GM23248 (cell line): ENCODE data around the gene PCGF5. TPM values are rescaled to one million over a fixed set of nuclear protein-coding genes. Genes with fewer than 3 reads are reported as not detected.
A peak's percentile ranks its signal among the peaks of the same experiment; 100 is the strongest.
"Not testable (repeated sequence)": the region's sequence is repeated elsewhere in the genome, so short reads cannot be mapped to it uniquely, and the experiment has no call there.

Experiments used
- DNase-seq: peaks from one replicate; pipeline ENCODE4 v3.0.0-alpha.2; 2015
- H2AFZ ChIP-seq: fragments of 200-600 bp; sonication (generic); 2 replicates; pipeline ENCODE4 v1.6.1; 2016; ENCODE audit warnings: antibody characterized with exemption
- H3F3A ChIP-seq: fragments of 200-600 bp; sonication (generic); 2 replicates; pipeline ENCODE4 v1.6.1; 2016; ENCODE audit warnings: mild to moderate bottlenecking, antibody characterized with exemption, mixed run types; ENCODE audit not compliant: insufficient read depth
- H3K27ac ChIP-seq: fragments of 200-600 bp; sonication (generic); 2 replicates; pipeline ENCODE4 v1.5.1; 2016; ENCODE audit warnings: mild to moderate bottlenecking
- H3K27me3 ChIP-seq: fragments of 200-600 bp; sonication (generic); replicated peaks from 2 replicates; pipeline ENCODE4 v1.6.1; 2016; ENCODE audit warnings: mild to moderate bottlenecking; ENCODE audit not compliant: insufficient read depth
- H3K36me3 ChIP-seq: fragments of 200-600 bp; sonication (generic); 2 replicates; pipeline ENCODE4 v1.6.1; 2016; ENCODE audit warnings: low read depth, mild to moderate bottlenecking
- H3K4me1 ChIP-seq: fragments of 200-600 bp; sonication (generic); 2 replicates; pipeline ENCODE4 v1.6.1; 2016; ENCODE audit warnings: mild to moderate bottlenecking; ENCODE audit not compliant: insufficient read depth
- H3K4me2 ChIP-seq: fragments of 200-600 bp; sonication (generic); one replicate; pipeline ENCODE4 v1.6.1; 2016; ENCODE audit warnings: mild to moderate bottlenecking; ENCODE audit not compliant: unreplicated experiment
- H3K4me3 ChIP-seq: fragments of 200-600 bp; sonication (generic); 2 replicates; pipeline ENCODE4 v1.5.1; 2016; ENCODE audit warnings: mild to moderate bottlenecking
- H3K79me2 ChIP-seq: fragments of 200-600 bp; sonication (generic); 2 replicates; pipeline ENCODE4 v1.6.1; 2016; ENCODE audit warnings: mild to moderate bottlenecking; ENCODE audit not compliant: insufficient read depth
- H3K9ac ChIP-seq: fragments of 200-600 bp; sonication (generic); 2 replicates; pipeline ENCODE4 v1.6.1; 2016; ENCODE audit warnings: mild to moderate bottlenecking
- H3K9me2 ChIP-seq: fragments of 200-600 bp; sonication (generic); 2 replicates; pipeline ENCODE4 v1.6.1; 2016; ENCODE audit warnings: mixed run types, mild to moderate bottlenecking, moderate library complexity; ENCODE audit not compliant: insufficient read depth
- H3K9me3 ChIP-seq: fragments of 200-600 bp; sonication (generic); one replicate; pipeline ENCODE4 v1.6.1; 2017; ENCODE audit warnings: low read depth
- H4K20me1 ChIP-seq: fragments of 200-600 bp; sonication (generic); 2 replicates; pipeline ENCODE4 v1.6.0; 2016; ENCODE audit not compliant: insufficient read depth
- EZH2 ChIP-seq: fragments of 200-600 bp; sonication (generic); IDR thresholded peaks from 2 replicates; pipeline ENCODE4 v1.6.1; 2018; ENCODE audit warnings: antibody characterized with exemption, mild to moderate bottlenecking; ENCODE audit not compliant: insufficient read depth, poor library complexity, severe bottlenecking
- EZH2phosphoT487 ChIP-seq: fragments of 200-600 bp; sonication (generic); IDR thresholded peaks from 2 replicates; pipeline ENCODE4 v1.6.1; 2018; ENCODE audit warnings: antibody characterized with exemption, moderate library complexity, mild to moderate bottlenecking, low read depth; ENCODE audit not compliant: insufficient read depth
- WGBS, 2 experiments: methylation state at CpG; one replicate each; pipeline ENCODE4 v1.1.6; 2015 to 2017; ENCODE audit warnings: low lambda C conversion rate in 2 of 2, low coverage in 1 of 2; ENCODE audit errors: missing lambda C conversion rate in 2 of 2; 5-methylcytosine and 5-hydroxymethylcytosine counted together
- in situ Hi-C: fragments of 300-500 bp; cut with MboI; formaldehyde crosslinking; loops from 2 replicates; pipeline ENCODE4 v1.15.0; 2020
- polyA plus RNA-seq: library from polyadenylated mRNA; unstranded; fragments of >200 nt; fragmentation: Nextera tagmentation; extraction: Ambion mirVana; gene quantifications from 2 replicates; pipeline ENCODE4 v1.2.1, GENCODE V29; 2016
- total RNA-seq: library from RNA; depleted of rRNA; stranded (reverse); fragments of >200 nt; shearing (Covaris generic); gene quantifications from 2 replicates; pipeline ENCODE4 v1.2.3, GENCODE V29; 2014

Gene PCGF5
- total and polyA plus RNA-seq, 2 experiments from 2014 or later, result 23.5 to 33.9 TPM

DNA sequence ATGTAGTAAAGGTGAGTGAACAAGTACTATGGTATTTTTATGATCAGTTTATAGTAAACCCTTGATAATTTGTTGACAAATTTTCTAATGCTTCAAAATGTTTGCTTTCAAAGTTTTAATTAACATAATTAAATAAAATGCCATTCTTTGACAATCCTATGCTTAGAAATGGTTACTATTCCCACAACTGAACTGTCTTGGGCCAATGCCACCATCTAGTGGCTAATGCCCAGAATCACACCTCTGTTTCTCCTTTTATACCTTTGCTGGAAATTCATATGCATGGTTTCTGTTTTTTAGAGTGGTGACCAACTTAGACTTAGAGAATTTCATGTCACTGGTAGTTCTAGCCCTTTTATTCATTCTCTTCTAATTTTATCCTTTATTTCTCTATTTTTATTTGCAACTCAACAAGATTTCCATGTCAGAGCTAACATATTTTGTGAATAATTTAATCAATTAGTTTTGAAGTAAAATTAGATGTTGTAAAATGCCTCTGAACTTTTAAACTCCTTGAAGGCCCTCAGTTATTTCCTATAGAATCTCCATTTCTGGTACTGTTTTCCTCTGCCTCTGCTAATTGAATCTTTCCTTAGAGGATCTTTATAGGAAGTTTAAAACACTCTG, 31.1 kb downstream of the PCGF5 start:
- Histone ChIP-seq H3K79me2 (no peaks in the 10 kb centered on the region), H3K9ac (no peak overlapping the region), H3K4me3 (no peak overlapping the region), H3K27me3 (no peaks in the 10 kb centered on the region), H3K36me3 (peaks cover 35% of the 10 kb centered on the region), H4K20me1 (no peaks in the 10 kb centered on the region), H3K4me1 (peaks cover 8% of the 10 kb centered on the region), H3K4me2 (no peak overlapping the region), H3K27ac (no peak overlapping the region), H2AFZ (no peak overlapping the region), H3K9me3 (no peaks in the 10 kb centered on the region), H3F3A (0 out of 2 replicates have a peak, but pooled peaks cover 7% of the 10 kb centered on the region), H3K9me2 (no peaks in the 10 kb centered on the region)
- no peak for TF ChIP-seq EZH2
- in situ Hi-C loops, result no loop called here
- peak; percentile 76 for DNase-seq

GRCh38 chr10:91253300-91253699, 32.8 kb downstream of the PCGF5 start:
- no peak overlapping the region for H2AFZ ChIP-seq
- no peaks in the 10 kb centered on the region for H4K20me1 ChIP-seq
- no peak overlapping the region for H3K9ac ChIP-seq
- TF ChIP-seq EZH2phosphoT487 (no peak), EZH2 (no peak)
- WGBS, 2 experiments, result 82 to 84% methylated on average over 4 of the region's 4 CpGs
- H3K27me3 ChIP-seq, result no peaks in the 10 kb centered on the region
- H3K4me2 ChIP-seq, result no peak overlapping the region
- no peak overlapping the region for H3K4me3 ChIP-seq
- H3K27ac ChIP-seq, result no peak overlapping the region
- H3K36me3 ChIP-seq, result peaks cover 37% of the 10 kb centered on the region
- H3K9me2 ChIP-seq, result no peaks in the 10 kb centered on the region
- no peaks in the 10 kb centered on the region for H3K79me2 ChIP-seq
- in situ Hi-C loops, result no loop called here
- no peak for DNase-seq
- 0 out of 2 replicates have a peak, but pooled peaks cover 4% of the 10 kb centered on the region for H3F3A ChIP-seq
- no peaks in the 10 kb centered on the region for H3K9me3 ChIP-seq
- H3K4me1 ChIP-seq, result no peaks in the 10 kb centered on the region

DNA sequence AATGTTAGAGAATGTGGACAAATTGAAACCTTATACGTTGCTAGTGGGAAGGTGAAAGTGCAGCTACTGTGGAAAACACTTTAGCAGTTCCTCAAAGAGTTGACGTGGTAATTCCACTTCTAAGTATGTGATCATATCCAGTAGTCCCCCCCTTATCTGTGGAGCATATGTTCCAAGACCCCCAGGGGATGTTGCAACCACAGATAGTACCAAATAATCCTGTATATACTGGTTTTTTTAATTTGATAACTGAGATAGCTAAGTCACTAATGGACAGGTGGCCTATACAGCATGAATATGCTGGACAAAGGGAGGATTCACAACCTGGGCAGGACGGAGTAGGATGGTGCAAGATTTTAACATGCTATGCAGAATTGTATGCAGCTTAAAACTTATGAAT, 36.8 kb downstream of the PCGF5 start:
- Histone ChIP-seq H4K20me1 (no peaks in the 10 kb centered on the region), H3K27me3 (no peaks in the 10 kb centered on the region), H3K36me3 (peaks cover 26% of the 10 kb centered on the region), H2AFZ (no peak overlapping the region), H3K9ac (no peak overlapping the region), H3K9me2 (no peaks in the 10 kb centered on the region), H3K4me3 (no peak overlapping the region), H3K9me3 (no peaks in the 10 kb centered on the region), H3F3A (no peaks in the 10 kb centered on the region), H3K27ac (no peak overlapping the region), H3K79me2 (no peaks in the 10 kb centered on the region), H3K4me2 (no peak overlapping the region), H3K4me1 (no peaks in the 10 kb centered on the region)
- in situ Hi-C loops, result no loop called here
- no peak for DNase-seq
- 95 to 98% methylated on average over 3 of the region's 3 CpGs for WGBS, 2 experiments
- TF ChIP-seq EZH2phosphoT487 (no peak), EZH2 (no peak)

GRCh38 chr10:91260417-91260816, 40.0 kb downstream of the PCGF5 start:
- H4K20me1 ChIP-seq, H3F3A ChIP-seq, H3K36me3 ChIP-seq, H3K4me3 ChIP-seq, H3K27ac ChIP-seq, H2AFZ ChIP-seq, H3K9me3 ChIP-seq, DNase-seq, H3K27me3 ChIP-seq, H3K4me1 ChIP-seq, H3K4me2 ChIP-seq, H3K9ac ChIP-seq, H3K79me2 ChIP-seq, in situ Hi-C loops, H3K9me2 ChIP-seq: not testable (repeated sequence)
- WGBS, 2 experiments, result 81 to 82% methylated on average over 3 of the region's 3 CpGs

DNA sequence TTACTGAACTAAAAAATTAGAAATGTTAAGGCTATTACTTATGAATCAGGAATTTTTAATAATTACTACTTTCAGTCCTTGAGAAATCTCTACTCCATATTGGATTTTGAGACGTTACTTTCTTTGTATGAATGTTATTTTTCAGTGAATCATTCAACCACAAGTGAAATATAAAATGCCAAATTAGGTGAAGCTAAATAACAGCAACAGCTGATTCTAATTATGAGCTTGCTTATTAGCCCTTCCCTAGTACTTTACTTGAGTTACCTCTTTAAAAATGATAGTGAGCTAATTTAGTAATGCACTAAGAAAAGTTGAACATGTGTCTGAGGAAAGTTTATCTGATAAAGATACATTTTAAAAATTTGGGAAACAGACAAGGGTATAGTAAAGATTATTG, 51.4 kb downstream of the PCGF5 start:
- Histone ChIP-seq H4K20me1 (no peaks in the 10 kb centered on the region), H3K9me3 (no peaks in the 10 kb centered on the region), H3K9ac (no peak overlapping the region), H3K9me2 (no peaks in the 10 kb centered on the region), H3F3A (peaks cover 12% of the 10 kb centered on the region; the same call in 1 of the 2 replicates), H2AFZ (0 out of 2 replicates have a peak overlapping the region, but pooled peaks have one; percentile 9), H3K4me2 (peak overlapping the region; percentile 41), H3K36me3 (peaks cover 4% of the 10 kb centered on the region; the same call in 1 of the 2 replicates), H3K4me1 (peaks cover 14% of the 10 kb centered on the region), H3K79me2 (no peaks in the 10 kb centered on the region), H3K4me3 (no peak overlapping the region), H3K27me3 (no peaks in the 10 kb centered on the region), H3K27ac (peak overlapping the region; percentile 51)
- peak; percentile 82 for DNase-seq
- WGBS, 2 experiments, result 0 to 9% methylated on average over 1 of the region's 1 CpG
- in situ Hi-C loops, result no loop called here
- TF ChIP-seq EZH2phosphoT487, result no peak
- TF ChIP-seq EZH2, result no peak
